ENCODE data around the gene TRPC6. TPM values are rescaled to one million over a fixed set of nuclear protein-coding genes. Genes with fewer than 3 reads are reported as not detected.
"Not testable (repeated sequence)": the region's sequence is repeated elsewhere in the genome, so short reads cannot be mapped to it uniquely, and the experiment has no call there.

The TRPC6 gene
- total RNA-seq, 1 donor from 2014 or later = not detected

GRCh38 chr11:101523193-101523592 is 60.6 kb downstream of the TRPC6 start:
- intact Hi-C loops (cut with micrococcal nuclease) = no loop called here

- intact Hi-C loops (cut with micrococcal nuclease) = no loop called here
Measured at GRCh38 chr11:101521821-101522220, 62.0 kb downstream of the TRPC6 start.

- intact Hi-C loops (cut with micrococcal nuclease) = no loop called here
Measured at GRCh38 chr11:101516546-101516945, 67.3 kb downstream of the TRPC6 start.

- intact Hi-C loops (cut with micrococcal nuclease) = no loop called here
Measured at GRCh38 chr11:101511065-101511464, 72.7 kb downstream of the TRPC6 start.

DNA sequence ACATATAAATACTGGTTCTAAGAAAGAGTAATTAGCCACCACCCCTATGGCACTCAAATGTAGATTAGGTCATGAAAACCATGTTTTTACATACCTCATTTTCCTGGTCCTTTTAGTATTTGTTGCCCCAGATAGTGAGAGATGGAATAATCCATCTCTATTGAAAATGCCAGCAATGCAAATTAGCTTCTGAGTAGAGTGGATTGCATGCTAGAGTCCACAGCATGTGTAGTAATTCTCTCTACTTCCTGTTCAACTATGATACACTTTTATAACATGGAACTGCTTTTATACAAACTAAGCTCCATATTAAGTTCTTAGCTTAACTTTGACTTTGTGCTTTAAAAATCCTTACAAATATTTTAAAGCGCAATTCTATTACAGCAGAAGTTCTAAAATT is 73.2 kb downstream of the TRPC6 start:
- intact Hi-C loops (cut with micrococcal nuclease) = no loop called here

DNA sequence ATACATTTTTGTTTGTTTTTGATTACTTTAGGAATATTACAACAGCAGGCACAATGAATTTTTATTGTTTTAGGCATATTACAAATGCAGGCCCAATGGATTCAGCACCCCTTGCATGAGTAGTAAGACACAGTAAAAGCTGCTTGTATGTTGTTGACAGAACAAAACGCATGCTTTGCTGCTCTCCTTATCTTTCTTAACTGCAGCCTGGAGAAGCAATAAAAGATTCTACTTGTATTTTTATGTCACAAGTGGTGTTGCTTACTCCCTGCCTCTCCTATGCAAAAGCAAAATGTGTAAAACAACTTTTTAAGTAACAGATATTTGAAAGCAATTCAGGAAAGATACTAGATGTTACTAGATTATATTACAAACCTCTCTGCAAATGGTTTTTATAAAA is 73.9 kb downstream of the TRPC6 start:
- intact Hi-C loops (cut with micrococcal nuclease) = no loop called here

DNA sequence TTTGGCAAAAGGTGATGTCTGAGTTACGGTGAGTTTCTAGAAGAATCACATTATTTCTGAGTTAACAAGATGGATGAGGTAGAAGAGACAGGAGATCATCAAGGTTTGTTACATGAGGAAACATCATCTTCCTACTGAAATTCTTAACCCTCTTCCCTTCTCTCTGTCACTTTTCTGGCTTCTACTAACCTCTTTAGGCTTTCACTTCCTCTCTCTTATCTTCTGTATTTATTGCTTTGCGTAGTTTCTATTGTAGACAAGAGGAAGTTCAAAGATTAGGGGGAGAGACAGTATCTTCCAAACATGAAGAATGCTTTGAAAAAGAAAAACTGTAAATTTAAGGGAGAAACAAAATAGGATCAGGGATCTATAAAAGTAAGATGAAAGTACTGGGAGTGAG is 75.4 kb downstream of the TRPC6 start:
- intact Hi-C loops (cut with micrococcal nuclease) = no loop called here

DNA sequence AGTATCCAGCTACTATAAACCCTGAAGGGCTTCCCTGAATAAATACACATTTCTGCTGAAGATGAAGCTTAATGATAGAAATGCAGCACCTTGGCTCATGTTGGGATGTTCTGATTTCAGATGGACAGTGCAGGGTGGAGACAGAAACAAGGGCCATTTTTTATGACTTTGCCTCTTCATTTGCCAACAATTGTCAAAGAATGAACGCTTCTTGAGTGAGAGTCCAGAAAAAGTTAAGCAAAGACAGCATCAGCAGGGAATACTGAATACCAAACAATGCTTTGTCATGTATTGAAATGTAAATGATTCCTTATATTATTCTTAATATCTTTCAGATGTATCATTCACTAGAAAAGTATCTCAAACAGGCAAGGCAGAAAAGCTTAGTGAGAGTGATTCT is 84.9 kb downstream of the TRPC6 start:
- intact Hi-C loops (cut with micrococcal nuclease) = no loop called here

GRCh38 chr11:101497291-101497690 is 86.5 kb downstream of the TRPC6 start:
- intact Hi-C loops (cut with micrococcal nuclease) = no loop called here

- intact Hi-C loops (cut with micrococcal nuclease) = no loop called here
Measured at GRCh38 chr11:101487775-101488174, 96.0 kb downstream of the TRPC6 start.

DNA sequence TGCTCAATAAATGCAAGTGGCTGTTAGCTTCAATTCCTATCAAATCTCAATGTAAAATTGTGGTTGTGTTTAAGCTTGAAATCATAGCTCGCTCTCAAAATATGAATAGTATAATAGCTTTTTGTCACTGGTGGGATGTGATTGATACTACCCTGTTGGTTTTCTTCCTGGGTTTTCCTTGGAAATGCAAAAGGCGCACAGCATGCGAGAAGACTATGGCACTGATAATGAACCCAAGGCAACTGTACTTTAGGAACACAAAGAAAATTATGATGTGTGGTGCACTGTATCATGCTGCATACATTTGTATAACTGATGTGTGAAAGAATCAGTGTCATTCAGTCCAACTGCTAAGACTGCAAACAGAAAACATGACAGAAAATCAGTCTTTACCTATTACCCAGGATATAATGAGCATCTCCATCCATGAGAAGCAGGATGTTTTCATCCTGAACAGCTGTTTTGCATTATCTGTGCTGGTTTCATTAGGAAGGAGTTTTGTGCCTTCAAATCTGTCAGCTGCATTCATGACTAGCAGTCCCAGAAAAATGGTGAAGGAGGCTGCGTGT is 101.2 kb downstream of the TRPC6 start:
- intact Hi-C loops (cut with micrococcal nuclease) = no loop called here

DNA sequence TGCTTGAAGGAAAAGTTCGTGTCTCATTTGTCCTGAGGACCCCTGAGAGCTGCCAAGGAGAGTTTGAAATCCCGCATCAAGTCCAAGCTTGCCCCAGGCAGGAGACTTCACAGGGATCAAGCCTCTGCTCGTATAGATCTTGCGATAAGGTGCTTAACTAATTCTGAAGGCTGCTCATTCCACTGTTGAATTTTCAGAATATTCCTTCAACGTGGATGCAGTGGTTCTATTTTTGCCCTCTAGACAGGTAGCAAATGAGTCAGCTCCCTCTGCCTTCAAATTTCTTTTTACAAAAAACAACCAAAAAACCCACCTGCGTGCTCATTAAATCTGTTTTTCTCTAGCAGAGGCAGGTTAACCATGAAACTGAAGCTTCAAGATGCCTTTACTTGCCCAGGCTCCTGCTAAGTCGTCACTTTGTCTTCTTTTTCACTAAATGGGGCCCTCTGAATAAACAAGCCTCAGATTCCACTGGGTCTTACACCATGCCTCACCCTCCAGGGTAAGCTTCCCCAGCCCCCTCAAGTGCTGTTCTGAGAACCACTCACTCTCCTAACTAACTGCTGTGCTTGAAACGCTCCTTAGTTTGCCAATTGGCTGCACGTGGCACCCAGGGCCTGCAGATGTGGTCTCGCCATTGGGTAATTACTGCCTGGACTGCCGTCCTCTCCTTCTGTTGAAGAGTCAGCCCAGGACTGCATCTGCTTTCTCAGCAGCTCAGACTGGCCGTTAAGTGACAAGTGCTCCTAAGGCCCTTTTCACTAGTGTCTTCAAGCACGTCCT is 105.0 kb downstream of the TRPC6 start:
- intact Hi-C loops (cut with micrococcal nuclease) = no loop called here

DNA sequence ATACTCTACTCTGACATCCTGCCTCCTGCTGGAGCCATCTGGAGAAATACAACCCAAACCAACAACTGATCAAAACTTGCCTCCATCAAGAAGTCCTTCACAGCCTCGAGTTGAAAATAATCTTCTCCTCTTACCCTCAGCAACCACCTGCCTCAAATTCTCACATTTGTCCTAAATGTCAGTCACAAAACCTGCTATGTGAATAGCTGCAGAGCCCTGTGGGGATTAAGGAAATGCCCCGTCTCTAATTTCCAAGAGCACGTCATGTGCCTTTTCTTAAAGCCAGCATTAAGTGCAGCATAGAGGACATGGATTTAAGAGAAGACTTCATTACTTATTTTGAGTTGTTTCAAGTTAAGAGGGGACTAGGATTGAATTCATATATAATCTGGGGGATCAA is 105.9 kb downstream of the TRPC6 start:
- intact Hi-C loops (cut with micrococcal nuclease) = no loop called here

GRCh38 chr11:101476191-101476590 is 107.6 kb downstream of the TRPC6 start:
- intact Hi-C loops (cut with micrococcal nuclease) = no loop called here

- intact Hi-C loops (cut with micrococcal nuclease) = no loop called here
Measured at GRCh38 chr11:101475699-101476098, 108.1 kb downstream of the TRPC6 start.

DNA sequence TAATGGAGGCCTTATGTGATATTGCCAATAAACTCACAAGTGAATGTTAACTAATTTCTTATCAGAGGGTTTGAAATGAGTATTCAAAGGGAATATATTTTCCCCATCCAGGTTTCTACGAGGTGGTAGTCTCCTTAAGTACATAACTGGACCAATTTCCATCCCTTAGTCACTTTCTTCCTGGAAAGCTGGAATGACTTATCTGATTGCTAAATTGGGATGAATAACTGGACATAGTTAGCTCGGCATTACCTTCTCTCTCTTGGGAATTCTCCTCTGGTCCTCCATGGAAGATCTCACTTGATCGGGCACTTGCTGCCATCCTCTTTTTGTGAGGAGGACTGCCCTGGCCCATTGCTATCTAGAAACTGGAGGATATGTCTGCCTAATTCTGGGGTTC is 109.1 kb downstream of the TRPC6 start:
- intact Hi-C loops (cut with micrococcal nuclease) = no loop called here

DNA sequence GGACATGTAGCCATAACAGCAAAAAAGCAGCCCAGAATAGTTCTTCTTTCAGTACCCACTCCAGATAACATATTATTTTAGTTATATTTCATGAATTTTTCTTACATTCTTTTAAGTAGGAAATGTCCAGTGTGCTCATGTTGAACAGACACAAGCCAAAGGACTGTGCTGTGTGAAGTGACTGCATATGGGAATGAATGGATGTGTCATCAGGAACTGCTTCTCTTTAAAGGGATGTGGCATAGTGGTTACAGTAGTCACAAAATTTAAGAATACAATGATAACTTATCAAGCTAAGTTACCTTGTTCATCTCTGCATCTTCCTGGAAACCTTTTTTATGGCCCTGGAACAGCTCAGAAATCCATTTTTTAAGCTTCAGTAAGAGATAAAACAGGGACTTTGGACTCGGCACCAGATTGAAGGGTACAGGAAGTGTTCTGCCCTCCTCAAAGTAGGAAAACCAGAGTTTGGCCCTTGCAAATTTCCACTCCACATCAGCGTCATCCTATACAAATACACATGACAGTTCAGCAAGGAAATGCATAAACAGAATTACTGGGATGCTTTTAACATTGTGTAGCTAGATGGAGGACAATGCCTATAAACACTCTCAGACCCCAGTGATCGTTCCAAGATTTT is 112.8 kb downstream of the TRPC6 start:
- intact Hi-C loops (cut with micrococcal nuclease) = no loop called here

GRCh38 chr11:101470419-101470818 is 113.4 kb downstream of the TRPC6 start:
- intact Hi-C loops (cut with micrococcal nuclease) = no loop called here

DNA sequence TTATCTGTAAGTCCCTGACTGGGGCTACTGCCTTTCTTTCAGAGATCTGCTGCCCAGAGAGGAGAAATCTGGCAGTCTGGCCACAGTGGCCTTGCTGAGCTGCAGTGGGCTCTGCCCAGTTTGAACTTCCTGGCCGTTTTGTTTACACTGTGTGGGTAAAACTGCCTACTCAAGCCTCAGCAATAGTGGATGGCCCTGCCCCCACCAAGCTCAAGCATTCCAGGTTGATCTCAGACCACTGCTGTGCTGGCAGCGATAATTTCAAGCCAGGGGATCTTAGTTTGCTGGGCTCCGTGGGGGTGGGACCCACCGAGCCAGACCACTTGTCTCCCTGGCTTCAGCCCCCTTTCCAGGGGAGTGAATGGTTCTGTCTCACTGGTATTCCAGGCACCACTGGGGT is 117.5 kb downstream of the TRPC6 start:
- intact Hi-C loops (cut with micrococcal nuclease) = no loop called here

DNA sequence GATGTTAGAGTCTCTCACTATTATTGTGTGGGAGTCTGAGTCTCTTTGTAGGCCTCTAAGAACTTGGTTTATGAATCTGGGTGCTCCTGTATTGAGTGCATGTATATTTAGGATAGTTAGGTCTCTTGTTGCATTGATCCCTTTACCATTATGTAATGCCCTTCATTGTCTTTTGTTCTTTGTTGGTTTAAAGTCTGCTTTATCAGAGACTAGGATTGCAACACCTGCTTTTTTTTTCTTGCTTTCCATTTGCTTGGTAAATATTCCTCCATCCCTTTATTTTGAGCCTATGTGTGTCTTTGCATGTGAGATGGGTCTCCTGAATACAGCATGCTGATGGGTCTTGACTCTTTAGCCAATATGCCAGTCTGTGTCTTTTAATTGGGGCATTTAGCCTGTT is 119.4 kb downstream of the TRPC6 start:
- intact Hi-C loops (cut with micrococcal nuclease) = not testable (repeated sequence)

DNA sequence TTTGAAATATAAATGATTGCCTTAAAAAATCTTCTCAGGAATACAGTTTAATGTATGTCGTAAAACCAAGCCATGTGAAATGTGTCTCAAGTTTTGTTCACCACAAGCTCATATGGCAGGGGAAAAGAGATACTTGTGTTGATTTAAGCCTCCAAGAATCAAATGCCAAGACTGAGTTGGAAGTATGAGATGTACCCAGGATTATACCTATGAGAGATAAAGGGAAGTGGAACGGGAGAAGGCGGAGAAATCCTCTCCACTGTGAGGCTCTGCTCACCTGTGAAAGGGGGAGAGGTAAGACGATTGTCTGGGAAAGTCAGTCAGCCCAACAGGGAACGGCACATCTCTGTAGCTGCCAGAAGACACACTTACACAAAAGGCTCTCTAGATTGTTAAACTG is 124.8 kb downstream of the TRPC6 start:
- intact Hi-C loops (cut with micrococcal nuclease) = no loop called here

GRCh38 chr11:101458161-101458560 is 125.6 kb downstream of the TRPC6 start:
- intact Hi-C loops (cut with micrococcal nuclease) = no loop called here

DNA sequence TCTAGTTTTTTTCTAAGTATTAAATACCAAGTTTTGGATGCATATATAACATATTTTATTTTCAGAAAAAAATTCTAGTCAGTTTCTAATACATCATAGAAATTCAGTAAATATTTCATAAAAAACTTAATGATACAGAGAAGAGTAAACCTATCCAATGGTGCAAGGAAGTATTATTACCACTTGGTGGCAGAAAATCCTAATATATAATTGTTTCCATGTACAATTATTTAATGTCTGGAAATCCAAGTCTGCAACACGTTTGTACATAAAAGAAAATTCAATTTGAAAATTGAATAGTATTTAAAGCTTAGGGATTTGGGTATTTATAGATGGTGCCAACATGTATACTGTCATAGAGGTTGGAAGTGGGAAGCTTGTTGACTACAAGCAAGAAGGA is 127.0 kb downstream of the TRPC6 start:
- intact Hi-C loops (cut with micrococcal nuclease) = no loop called here

All from T-helper 1 cell treated with Interleukin-12 subunit alpha and Interleukin-12 subunit beta and Interleukin-4 antibody, amounts not matched to agents 30 ng/mL and 1 ng/mL, for 36 hours (primary cell).